ENCODE data around the gene BMP8B.

DNA sequence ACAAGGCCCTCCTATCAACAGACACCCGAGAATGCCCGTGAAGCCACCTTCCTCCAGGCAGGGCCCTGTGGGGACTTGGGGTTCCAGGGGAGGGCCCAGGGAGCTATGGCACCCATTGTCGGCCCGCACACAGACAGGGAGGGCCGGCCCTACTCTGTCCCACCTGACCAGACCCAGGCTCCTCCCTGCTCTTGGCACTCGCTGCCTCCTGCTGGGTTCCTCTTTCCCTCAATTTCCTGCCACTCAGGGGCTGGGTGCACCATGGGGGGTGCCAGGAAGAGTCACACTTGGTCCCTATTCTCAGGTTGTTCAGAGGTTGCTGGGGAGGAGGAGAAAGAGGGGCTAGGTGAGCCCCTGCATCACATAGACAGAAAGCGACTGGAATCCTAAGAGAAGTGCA, 9.5 kb downstream of the BMP8B start:
- TF ChIP-seq CTCF (IDR thresholded peaks at IDR 0.05) (no peak), EZH2 (IDR thresholded peaks at IDR 0.05; ENCODE audit: borderline replicate concordance, insufficient read depth, low read depth, low read length, poor library complexity, severe bottlenecking) (no peak)

Measured in B cell (primary cell).